C4-2B (cell line): Measurements from ENCODE around the gene CHST11.

ENCODE experiments used
- H3K27ac ChIP-seq: fragments of 450-650 bp; 2 replicates; pipeline ENCODE4 v1.5.1; 2017
- ZFX ChIP-seq: fragments of 450-650 bp; IDR thresholded peaks from 2 replicates; pipeline ENCODE4 v1.6.1; 2017
- TF ChIP-seq, protein P1 (sequence below): fragments of 450-650 bp; conservative IDR thresholded peaks from 2 replicates; pipeline ENCODE4 v1.5.1; 2017; ENCODE audit warnings: mild to moderate bottlenecking

The CHST11 gene

DNA sequence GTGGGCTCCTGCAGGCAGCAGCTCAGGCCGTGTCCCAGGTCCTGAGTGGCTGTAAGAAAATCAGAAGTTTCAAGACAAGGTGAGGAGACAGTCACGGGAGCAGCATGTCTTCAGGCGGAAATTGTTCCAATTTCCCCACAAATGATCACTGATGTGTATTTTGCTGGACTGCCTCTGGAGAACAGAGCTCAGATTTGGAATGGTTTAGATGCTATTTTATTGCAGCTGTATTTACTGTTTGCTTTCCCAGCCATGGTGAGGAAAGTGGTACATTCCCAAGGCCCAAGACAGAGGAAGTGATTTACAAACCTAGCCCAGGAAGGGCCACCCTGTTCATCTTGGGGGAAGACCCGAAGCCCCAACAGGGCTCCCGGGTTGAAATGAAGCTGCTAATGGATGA lies 195.6 kb downstream of the CHST11 start:
- H3K27ac ChIP-seq: no peak overlapping the region
- TF ChIP-seq, protein P1, sequence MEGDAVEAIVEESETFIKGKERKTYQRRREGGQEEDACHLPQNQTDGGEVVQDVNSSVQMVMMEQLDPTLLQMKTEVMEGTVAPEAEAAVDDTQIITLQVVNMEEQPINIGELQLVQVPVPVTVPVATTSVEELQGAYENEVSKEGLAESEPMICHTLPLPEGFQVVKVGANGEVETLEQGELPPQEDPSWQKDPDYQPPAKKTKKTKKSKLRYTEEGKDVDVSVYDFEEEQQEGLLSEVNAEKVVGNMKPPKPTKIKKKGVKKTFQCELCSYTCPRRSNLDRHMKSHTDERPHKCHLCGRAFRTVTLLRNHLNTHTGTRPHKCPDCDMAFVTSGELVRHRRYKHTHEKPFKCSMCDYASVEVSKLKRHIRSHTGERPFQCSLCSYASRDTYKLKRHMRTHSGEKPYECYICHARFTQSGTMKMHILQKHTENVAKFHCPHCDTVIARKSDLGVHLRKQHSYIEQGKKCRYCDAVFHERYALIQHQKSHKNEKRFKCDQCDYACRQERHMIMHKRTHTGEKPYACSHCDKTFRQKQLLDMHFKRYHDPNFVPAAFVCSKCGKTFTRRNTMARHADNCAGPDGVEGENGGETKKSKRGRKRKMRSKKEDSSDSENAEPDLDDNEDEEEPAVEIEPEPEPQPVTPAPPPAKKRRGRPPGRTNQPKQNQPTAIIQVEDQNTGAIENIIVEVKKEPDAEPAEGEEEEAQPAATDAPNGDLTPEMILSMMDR: no peak
- no peak for TF ChIP-seq ZFX

DNA sequence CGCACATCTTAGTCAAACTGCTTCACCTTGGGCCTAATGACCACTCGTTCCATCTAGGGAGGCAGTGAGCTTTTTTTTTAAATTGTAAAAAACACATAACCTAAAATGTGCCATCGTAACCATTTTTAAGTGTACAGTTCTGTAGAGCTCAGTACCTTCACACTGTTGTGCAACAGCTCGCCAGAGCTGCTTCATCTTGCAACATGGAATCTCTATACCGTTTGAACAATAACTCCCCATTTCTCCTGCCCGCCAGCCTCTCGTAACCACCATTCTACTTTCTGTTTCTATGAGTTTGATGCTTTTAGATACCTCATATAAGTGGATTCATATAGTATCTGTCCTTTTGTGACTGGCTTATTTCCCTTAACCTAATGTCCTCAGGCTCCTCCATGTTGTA lies 196.2 kb downstream of the CHST11 start:
- H3K27ac ChIP-seq: no peak overlapping the region
- TF ChIP-seq, protein P1: no peak
- no peak for TF ChIP-seq ZFX

DNA sequence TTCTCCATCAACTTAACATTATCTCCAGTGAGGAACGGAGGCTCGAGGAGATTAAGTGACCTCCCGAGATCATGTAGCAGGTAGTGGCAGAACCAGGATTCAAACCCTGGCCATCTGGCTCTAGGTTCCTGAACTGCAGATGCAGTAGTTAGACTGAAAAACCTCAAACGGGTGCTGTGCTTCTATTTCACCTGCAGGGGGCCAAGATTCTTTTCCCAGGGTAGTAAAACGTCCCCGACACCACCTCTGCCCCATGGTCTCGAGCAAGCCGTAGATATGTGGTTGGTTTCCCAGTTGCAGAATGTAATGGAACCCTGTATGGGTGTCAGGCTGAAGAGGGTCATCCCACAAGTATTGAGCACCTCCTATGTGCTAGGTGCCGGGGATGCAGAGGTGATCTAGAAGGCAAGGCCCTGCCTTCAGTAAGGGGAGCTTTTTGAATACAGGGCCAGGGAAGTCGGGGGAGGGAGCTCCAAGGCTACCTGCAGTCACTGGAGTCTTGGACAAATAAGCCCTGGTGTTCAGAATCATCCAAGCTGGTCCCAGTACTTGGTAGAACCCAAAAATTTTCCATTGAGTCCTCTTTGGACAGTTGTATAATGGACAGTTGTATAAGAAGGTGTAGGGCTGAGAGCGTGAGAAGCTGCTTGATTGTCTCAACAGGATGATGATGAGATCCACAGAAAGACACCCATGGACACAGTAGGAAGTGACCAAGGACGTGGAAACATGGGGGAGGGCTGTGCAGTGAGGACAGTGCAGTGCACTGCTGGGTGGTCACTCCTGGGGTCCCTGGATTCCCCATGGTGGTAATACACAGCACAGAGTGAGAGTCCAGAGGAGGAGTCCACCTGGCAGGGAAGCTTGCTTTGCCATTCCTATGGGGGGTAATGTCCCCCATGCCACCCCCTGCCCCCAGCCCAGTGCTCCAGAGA lies 197.2 kb downstream of the CHST11 start:
- no peak for TF ChIP-seq ZFX
- TF ChIP-seq, protein P1: peak; percentile 46
- no peak overlapping the region for H3K27ac ChIP-seq

DNA sequence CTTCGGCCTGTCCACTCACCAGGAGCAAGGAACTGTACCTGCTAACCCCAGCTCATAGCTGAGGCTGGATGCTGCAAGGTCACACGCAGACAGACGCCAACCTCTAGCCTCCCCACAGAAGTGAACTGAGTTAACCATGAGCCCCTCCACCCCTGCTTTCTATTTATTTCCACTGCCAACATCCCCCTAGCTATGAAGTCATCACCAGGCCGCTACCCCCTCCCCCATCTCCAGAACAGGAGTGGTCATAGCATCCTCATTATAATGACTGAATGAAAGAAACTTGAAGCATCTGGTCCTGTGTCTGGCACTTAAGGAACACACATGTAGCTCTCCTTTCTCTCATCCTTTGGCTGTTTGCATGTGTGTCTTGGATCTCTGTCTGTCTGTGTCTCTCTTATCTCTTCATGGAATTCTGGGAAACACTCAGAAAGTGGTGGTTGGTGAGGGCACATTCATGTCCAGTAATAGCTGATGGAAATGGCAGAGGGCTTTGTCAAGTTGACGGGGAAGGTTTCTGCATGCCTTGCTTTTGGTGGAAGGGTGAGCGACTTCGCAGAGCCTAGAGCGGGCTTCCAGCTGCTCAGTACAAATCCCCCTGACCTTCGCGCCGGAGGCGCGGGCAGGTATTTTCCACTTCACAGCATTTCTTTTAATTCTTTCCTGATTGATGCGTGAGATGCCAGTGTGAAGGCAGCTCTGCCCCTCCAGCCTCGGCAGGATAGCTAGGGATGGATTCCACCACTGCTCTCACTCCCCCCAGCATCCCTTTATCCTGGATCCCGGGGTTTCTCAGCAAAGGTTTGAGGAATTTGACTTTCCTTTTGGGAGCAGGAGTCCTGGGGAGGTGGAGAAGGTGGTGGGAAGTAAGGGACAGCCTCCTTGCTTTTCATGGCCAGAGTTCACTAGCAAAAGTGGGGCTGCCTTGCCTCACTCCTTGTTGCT lies 198.2 kb downstream of the CHST11 start:
- TF ChIP-seq, protein P1: no peak
- no peak for TF ChIP-seq ZFX
- H3K27ac ChIP-seq: no peak overlapping the region

DNA sequence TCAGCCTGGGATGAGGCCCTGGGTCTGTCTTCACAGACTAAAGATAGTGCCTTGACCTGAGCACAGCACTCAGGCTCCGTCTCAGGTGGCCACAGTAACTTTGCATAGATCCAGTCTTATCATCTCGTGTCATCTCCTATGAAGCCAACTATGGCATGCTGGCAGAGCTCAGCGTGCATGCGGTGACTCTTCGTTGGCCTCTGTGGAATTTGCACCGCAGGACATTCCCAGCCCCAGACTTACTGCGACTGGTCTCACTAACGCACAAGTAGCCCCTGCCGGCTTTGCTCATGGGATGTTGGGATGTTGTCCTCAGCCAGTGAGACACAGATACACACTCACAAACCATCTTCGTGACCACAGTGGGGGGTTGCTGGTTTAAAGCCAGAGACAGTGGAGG lies 199.6 kb downstream of the CHST11 start:
- TF ChIP-seq, protein P1: no peak
- no peak for TF ChIP-seq ZFX
- no peak overlapping the region for H3K27ac ChIP-seq

DNA sequence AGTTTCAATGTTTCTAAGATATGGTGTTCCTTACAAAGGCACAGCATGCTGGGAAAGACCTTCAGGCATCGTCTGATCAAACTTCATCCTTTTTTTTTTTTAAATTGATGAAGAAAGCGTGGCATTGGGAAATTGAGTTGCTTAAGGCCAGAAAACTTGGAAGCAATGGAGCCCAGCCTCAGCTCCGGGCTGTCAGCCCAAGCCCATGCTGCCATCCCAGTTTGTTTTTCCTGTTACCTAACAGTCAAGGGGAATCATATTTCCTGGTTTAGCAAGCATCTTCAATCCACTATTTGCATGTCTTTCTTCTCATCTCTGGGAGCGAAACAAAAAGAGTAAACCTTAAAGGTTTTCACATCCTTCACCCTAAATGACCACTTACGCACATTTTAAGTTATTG lies 200.2 kb downstream of the CHST11 start:
- no peak overlapping the region for H3K27ac ChIP-seq
- no peak for TF ChIP-seq ZFX
- TF ChIP-seq, protein P1: no peak
